Right atrium auricular region (tissue), 2 donors: ENCODE measurements around the gene NFYB. TPM values are rescaled to one million over a fixed set of nuclear protein-coding genes. Genes with fewer than 3 reads are reported as not detected.
A peak's percentile ranks its signal among the peaks of the same experiment; 100 is the strongest.

ENCODE experiments used
- DNase-seq: peaks from one replicate; pipeline ENCODE4 v3.0.0-alpha.2; 2019; ENCODE audit warnings: low spot score
- H3K27ac ChIP-seq, 2 donors: fragments of 200-600 bp; sonication (generic); 1 replicate in 1 of 2; 2 replicates in 1 of 2; pipeline ENCODE4 v1.5.1; 2016 to 2019
- H3K27me3 ChIP-seq, 2 donors: fragments of 200-600 bp; sonication (generic); one replicate each; pipeline versions ENCODE4 v1.5.1 to v1.6.0; 2017 to 2019
- H3K36me3 ChIP-seq: fragments of 200-600 bp; sonication (generic); one replicate; pipeline ENCODE4 v1.5.1; 2016
- H3K4me1 ChIP-seq, 2 donors: fragments of 200-600 bp; sonication (generic); one replicate each; pipeline versions ENCODE4 v1.5.1 to v1.6.0; 2017 to 2019
- H3K4me3 ChIP-seq, 2 donors: fragments of 200-600 bp; sonication (generic); 1 replicate in 1 of 2; 2 replicates in 1 of 2; pipeline ENCODE4 v1.5.1; 2017 to 2019; ENCODE audit warnings: mild to moderate bottlenecking in 1 of 2, moderate library complexity in 1 of 2
- H3K9me3 ChIP-seq, 2 donors: fragments of 200-600 bp; sonication (generic); one replicate each; pipeline ENCODE4 v1.5.1; 2019
- total RNA-seq, 2 donors: library from RNA; depleted of rRNA; stranded (reverse); fragments of >200 nt; gene quantifications; one replicate each; pipeline ENCODE4 v1.1.0, GENCODE V29; 2016
- TF ChIP-seq, protein P1 (sequence below), 2 donors: fragments of 200-600 bp; sonication (generic); IDR thresholded peaks; one replicate each; pipeline ENCODE4 v1.5.1; 2019; ENCODE audit warnings: antibody characterized with exemption in 2 of 2

NFYB gene
- total RNA-seq, 2 donors from 2014 or later, result 24.0 to 29.0 TPM

DNA sequence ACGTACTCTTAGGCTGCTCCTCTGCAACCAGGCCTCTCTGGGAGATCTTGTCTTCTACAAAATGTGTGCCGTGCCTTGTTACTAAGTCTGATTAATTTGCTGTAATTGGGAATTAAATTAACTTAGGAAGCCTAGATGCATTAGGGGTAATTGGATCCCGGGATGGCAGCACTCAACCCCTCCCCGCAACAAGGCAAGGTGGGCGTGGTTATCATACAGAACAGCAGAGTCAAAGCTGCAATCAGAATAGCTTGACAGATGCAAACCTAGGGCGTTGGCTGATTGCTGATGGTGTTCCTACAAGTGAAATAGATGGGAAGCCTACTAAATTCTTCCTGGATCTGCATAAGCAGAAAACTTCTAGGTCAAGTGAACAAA lies 34.5 kb upstream of the NFYB start:
- Histone ChIP-seq H3K4me3 (no peak overlapping the region), H3K4me1 (no peaks in the 10 kb centered on the region), H3K27me3 (no peaks in the 10 kb centered on the region), H3K9me3 (no peaks in the 10 kb centered on the region), H3K36me3 (no peaks in the 10 kb centered on the region), H3K27ac (no peak overlapping the region)
- DNase-seq, result peak; percentile 49
- TF ChIP-seq, protein P1, sequence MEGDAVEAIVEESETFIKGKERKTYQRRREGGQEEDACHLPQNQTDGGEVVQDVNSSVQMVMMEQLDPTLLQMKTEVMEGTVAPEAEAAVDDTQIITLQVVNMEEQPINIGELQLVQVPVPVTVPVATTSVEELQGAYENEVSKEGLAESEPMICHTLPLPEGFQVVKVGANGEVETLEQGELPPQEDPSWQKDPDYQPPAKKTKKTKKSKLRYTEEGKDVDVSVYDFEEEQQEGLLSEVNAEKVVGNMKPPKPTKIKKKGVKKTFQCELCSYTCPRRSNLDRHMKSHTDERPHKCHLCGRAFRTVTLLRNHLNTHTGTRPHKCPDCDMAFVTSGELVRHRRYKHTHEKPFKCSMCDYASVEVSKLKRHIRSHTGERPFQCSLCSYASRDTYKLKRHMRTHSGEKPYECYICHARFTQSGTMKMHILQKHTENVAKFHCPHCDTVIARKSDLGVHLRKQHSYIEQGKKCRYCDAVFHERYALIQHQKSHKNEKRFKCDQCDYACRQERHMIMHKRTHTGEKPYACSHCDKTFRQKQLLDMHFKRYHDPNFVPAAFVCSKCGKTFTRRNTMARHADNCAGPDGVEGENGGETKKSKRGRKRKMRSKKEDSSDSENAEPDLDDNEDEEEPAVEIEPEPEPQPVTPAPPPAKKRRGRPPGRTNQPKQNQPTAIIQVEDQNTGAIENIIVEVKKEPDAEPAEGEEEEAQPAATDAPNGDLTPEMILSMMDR (IDR thresholded peaks at IDR 0.05), result no peak

DNA sequence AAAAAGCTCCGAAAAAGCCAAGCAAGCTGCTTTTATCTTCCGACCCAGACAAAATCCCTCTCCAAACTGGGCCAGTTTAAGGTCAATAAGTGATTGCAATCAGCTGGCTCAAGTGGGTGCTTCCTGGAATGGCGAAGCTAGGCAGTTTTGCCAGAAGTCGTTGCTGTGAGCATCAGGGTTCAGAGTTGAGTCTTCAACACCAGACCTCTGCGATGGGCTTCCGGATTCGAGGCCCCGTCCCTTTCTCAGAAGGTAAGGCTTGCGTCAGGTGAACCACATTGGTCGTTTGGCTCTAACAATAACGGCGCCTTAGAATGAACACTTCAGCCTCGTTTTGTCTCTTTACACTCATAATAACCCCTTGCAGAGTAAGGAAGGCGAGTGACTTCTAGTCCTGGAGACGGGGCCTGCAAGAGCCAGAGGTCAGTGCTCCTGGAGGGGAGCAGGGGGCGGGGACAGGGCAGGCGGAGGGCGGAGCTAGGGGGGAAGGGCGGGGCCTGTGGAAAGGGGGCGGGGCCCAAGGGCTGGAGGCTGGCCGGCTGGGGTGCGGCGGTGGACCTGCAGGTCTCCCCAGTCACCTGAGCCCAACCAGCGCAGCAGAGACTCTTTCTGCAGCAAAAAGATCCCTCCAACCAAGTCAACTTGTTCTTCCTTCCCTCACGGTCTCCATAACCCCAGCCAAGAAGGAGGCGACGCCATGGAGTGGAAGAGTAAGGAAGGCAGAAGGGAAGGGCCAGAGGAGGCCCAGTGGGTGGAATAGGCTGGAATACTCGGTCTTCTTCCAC lies 34.0 kb upstream of the NFYB start:
- peak; percentile 42 for DNase-seq
- TF ChIP-seq, protein P1 (IDR thresholded peaks at IDR 0.05), result no peak

DNA sequence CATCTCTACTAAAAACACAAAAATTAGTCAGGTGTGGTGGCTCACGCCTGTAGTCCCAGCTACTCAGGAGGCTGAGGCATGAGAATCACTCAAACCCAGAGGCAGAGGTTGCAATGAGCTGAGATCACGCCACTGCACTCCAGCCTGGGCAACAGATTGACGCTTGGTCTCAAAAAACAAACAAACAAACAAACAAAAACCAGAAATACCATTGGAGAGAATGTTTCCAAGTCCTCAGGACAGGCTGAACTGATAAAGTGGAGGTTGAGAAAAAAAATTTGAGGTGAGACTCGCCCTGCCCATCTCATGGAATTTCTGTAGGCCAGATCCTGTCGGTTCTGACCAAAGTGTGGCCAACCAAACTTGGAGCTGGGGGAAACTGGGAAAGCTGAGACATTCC lies 30.6 kb upstream of the NFYB start:
- Histone ChIP-seq H3K4me1 (peaks cover 0 to 21% of the 10 kb centered on the region in 2 donors), H3K4me3 (no peak overlapping the region), H3K9me3 (no peaks in the 10 kb centered on the region), H3K27ac (no peak overlapping the region), H3K27me3 (no peaks in the 10 kb centered on the region), H3K36me3 (no peaks in the 10 kb centered on the region)
- TF ChIP-seq, protein P1 (IDR thresholded peaks at IDR 0.05), result no peak
- no peak for DNase-seq

More for the DNA sequence above, 34.0 kb upstream of the NFYB start:
- H3K4me3 ChIP-seq, result no peak overlapping the region
- no peaks in the 10 kb centered on the region for H3K4me1 ChIP-seq
- no peaks in the 10 kb centered on the region for H3K9me3 ChIP-seq
- H3K27ac ChIP-seq, result no peak overlapping the region
- H3K36me3 ChIP-seq, result no peaks in the 10 kb centered on the region
- no peaks in the 10 kb centered on the region for H3K27me3 ChIP-seq

DNA sequence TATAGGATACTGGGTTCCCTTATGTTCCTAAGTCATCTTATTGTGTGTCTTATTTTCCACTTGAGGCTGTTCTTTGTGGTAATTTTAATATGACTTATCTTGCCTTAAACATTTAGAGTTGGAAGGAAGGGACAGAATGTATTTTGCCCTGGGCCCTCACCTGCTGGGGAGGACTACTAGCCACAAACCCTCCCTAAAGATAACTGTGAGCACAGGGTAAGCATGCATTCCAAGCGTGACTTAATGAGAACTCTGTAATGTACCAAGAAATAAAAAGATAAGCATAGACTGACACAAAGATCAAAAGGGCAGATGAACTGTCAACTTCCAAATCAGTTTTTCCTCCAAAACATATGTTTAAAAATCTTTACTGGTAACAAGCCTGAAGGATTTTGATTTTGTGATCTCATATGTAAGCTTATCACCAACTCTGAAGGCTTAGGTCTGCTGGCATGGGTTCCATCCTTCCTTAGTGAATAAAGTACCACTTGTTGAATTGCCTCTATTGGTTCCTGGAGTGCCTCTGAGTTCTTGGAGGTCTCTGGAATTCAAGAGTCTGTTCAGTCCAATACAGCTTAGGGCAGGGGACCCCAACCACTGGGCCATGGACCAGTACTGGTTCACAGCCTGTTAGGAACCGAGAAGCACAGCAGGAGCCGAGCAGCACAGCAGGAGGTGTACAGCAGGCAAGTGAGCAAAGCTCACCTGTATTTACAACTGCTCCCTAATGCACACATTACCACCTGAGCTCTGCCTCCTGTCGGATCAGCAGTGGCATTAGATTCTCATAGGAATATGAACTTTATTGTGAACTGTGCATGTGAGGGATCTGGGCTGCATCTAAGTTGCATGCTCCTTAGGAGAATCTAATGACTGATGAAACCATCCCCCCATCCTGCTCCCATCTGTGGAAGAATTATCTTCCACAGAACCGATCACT lies 29.8 kb upstream of the NFYB start:
- peaks cover 0 to 21% of the 10 kb centered on the region in 2 donors for H3K4me1 ChIP-seq
- no peaks in the 10 kb centered on the region for H3K9me3 ChIP-seq
- H3K4me3 ChIP-seq, result no peak overlapping the region
- no peak for DNase-seq
- TF ChIP-seq, protein P1 (IDR thresholded peaks at IDR 0.05), result no peak
- H3K27me3 ChIP-seq, result no peaks in the 10 kb centered on the region
- no peaks in the 10 kb centered on the region for H3K36me3 ChIP-seq
- H3K27ac ChIP-seq, result no peak overlapping the region

DNA sequence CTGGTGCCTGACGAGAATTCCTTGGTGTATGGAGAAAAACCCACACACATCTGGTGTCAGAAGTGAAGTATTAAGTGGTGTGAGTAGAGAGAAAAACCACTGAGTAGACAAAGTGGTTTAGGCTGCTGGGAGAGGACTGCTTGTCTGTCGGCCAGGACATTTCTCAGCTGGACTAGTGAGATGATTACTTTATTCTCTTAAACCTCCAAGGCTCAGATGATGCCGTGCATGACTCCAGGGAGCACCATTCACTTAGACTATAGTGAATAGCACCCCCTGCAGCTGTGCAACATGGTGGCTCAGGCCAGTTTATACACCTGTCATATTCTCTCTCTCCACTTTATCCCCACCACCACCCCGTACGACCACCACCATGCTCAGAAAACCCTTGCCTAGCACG lies 28.5 kb upstream of the NFYB start:
- TF ChIP-seq, protein P1 (IDR thresholded peaks at IDR 0.05), result no peak
- Histone ChIP-seq H3K4me1 (peaks cover 0 to 21% of the 10 kb centered on the region in 2 donors), H3K27me3 (no peaks in the 10 kb centered on the region), H3K4me3 (no peak overlapping the region), H3K36me3 (no peaks in the 10 kb centered on the region), H3K9me3 (no peaks in the 10 kb centered on the region), H3K27ac (peak overlapping the region; percentile 22 to 36)
- no peak for DNase-seq
